KMS-11 (cell line): Measurements from ENCODE around the gene POU6F2.
"Not testable (repeated sequence)": the region's sequence is repeated elsewhere in the genome, so short reads cannot be mapped to it uniquely, and the experiment has no call there.

ENCODE experiments used
- H2AFZ ChIP-seq: fragments of 200-600 bp; sonication (generic); 2 replicates; pipeline ENCODE4 v1.6.1; 2016; ENCODE audit warnings: antibody characterized with exemption, mixed run types, low read depth
- H3K27ac ChIP-seq: fragments of 200-600 bp; sonication (generic); 2 replicates; pipeline ENCODE4 v1.6.1; 2016; ENCODE audit warnings: mild to moderate bottlenecking, mixed run types
- H3K27me3 ChIP-seq: fragments of 200-600 bp; sonication (generic); 2 replicates; pipeline ENCODE4 v1.6.1; 2017; ENCODE audit warnings: mild to moderate bottlenecking, low read depth, mixed run types, moderate library complexity; ENCODE audit not compliant: insufficient read depth
- H3K36me3 ChIP-seq: fragments of 200-600 bp; sonication (generic); 2 replicates; pipeline ENCODE4 v1.6.1; 2017; ENCODE audit warnings: mild to moderate bottlenecking, mixed run types; ENCODE audit not compliant: insufficient read depth
- H3K4me1 ChIP-seq: fragments of 200-600 bp; sonication (generic); 2 replicates; pipeline ENCODE4 v1.6.1; 2016; ENCODE audit warnings: mild to moderate bottlenecking, low read depth, mixed run types; ENCODE audit not compliant: poor library complexity, severe bottlenecking
- H3K4me2 ChIP-seq: fragments of 200-600 bp; sonication (generic); 2 replicates; pipeline ENCODE4 v1.7.0; 2016; ENCODE audit warnings: mild to moderate bottlenecking, mixed run types
- H3K4me3 ChIP-seq: fragments of 200-600 bp; sonication (generic); IDR thresholded peaks from 2 replicates; pipeline ENCODE4 v1.6.1; 2017; ENCODE audit warnings: low read depth, low read length, mixed read lengths; ENCODE audit not compliant: insufficient read depth
- H3K79me2 ChIP-seq: fragments of 200-600 bp; sonication (generic); 2 replicates; pipeline ENCODE4 v1.6.1; 2016; ENCODE audit warnings: low read depth, mixed run types; ENCODE audit not compliant: insufficient read depth
- H3K9ac ChIP-seq: fragments of 200-600 bp; sonication (generic); 2 replicates; pipeline ENCODE4 v1.6.1; 2016; ENCODE audit warnings: mild to moderate bottlenecking, mixed run types
- H4K20me1 ChIP-seq: fragments of 200-600 bp; sonication (generic); 2 replicates; pipeline ENCODE4 v1.6.1; 2016; ENCODE audit warnings: mild to moderate bottlenecking, mixed run types; ENCODE audit not compliant: insufficient read depth
- CTCF ChIP-seq: fragments of 200-600 bp; sonication (generic); conservative IDR thresholded peaks from 2 replicates; pipeline ENCODE4 v1.6.1; 2017; ENCODE audit warnings: low read depth, mild to moderate bottlenecking, antibody characterized with exemption, low read length, moderate library complexity, mixed read lengths

Gene POU6F2

GRCh38 chr7:39375047-39375873 is 397.6 kb downstream of the POU6F2 start:
- H4K20me1 ChIP-seq: no peaks in the 10 kb centered on the region
- no peak overlapping the region for H3K27ac ChIP-seq
- no peak overlapping the region for H2AFZ ChIP-seq

DNA sequence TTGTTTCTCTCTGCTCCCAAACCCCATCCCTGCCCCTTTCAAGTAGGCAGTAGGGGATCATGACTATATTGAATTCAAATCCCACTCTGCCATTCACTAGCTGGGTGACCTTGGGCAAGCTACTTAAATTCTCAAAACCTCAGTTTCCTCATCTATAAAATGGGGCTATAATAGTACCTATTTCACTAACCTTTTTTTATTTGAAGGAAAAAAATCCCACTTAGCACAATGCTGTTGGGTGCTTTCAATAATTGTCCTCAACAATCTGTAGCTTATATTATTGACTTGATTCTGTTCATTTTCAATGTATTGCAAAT is 398.1 kb downstream of the POU6F2 start:
- Histone ChIP-seq H3K4me2 (no peak overlapping the region), H3K79me2 (no peaks in the 10 kb centered on the region), H3K27ac (no peak overlapping the region), H3K4me1 (no peaks in the 10 kb centered on the region), H3K36me3 (no peaks in the 10 kb centered on the region), H4K20me1 (no peaks in the 10 kb centered on the region), H3K9ac (no peak overlapping the region), H3K4me3 (no peak overlapping the region), H2AFZ (no peak overlapping the region), H3K27me3 (no peaks in the 10 kb centered on the region)
- no peak for TF ChIP-seq CTCF

More at GRCh38 chr7:39375047-39375873, 397.6 kb downstream of the POU6F2 start:
- Histone ChIP-seq H3K27me3 (no peaks in the 10 kb centered on the region), H3K9ac (no peak overlapping the region), H3K79me2 (no peaks in the 10 kb centered on the region), H3K36me3 (no peaks in the 10 kb centered on the region), H3K4me2 (no peak overlapping the region), H3K4me3 (no peak overlapping the region), H3K4me1 (no peaks in the 10 kb centered on the region)
- no peak for TF ChIP-seq CTCF

- not testable (repeated sequence) for H4K20me1 ChIP-seq, H3K4me2 ChIP-seq, H3K4me1 ChIP-seq, H3K36me3 ChIP-seq, H3K9ac ChIP-seq, H3K4me3 ChIP-seq, H3K27me3 ChIP-seq, H2AFZ ChIP-seq, H3K79me2 ChIP-seq, H3K27ac ChIP-seq
Measured at GRCh38 chr7:39376881-39377280, 399.2 kb downstream of the POU6F2 start.

GRCh38 chr7:39379416-39379815 is 401.7 kb downstream of the POU6F2 start:
- no peak for TF ChIP-seq CTCF
- no peaks in the 10 kb centered on the region for H3K27me3 ChIP-seq
- H3K79me2 ChIP-seq: no peaks in the 10 kb centered on the region
- no peak overlapping the region for H3K4me3 ChIP-seq
- H3K9ac ChIP-seq: no peak overlapping the region
- H3K4me2 ChIP-seq: no peak overlapping the region
- no peaks in the 10 kb centered on the region for H3K4me1 ChIP-seq
- no peaks in the 10 kb centered on the region for H3K36me3 ChIP-seq
- H3K27ac ChIP-seq: no peak overlapping the region
- H4K20me1 ChIP-seq: no peaks in the 10 kb centered on the region
- no peak overlapping the region for H2AFZ ChIP-seq

DNA sequence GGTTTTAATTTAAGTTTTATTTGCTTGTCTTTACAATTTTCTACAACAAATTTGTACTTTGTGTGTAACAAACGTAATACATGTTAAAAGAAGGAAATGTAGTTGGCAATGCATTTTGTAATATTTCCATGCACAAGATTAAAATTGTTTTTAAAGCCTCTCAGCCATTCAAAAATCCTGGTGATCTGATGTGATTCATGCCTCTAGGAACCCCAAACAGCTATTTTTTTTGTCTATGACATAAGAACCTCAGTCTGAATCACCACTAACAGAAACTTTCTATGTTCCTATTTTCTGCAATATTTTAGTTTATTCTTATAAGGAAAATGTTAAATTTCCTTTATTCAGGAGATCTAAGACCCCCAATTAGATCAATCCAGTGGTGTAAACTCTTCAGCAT is 405.4 kb downstream of the POU6F2 start:
- Histone ChIP-seq H3K79me2 (no peaks in the 10 kb centered on the region), H3K4me2 (no peak overlapping the region), H3K4me1 (no peaks in the 10 kb centered on the region), H3K36me3 (no peaks in the 10 kb centered on the region), H3K27ac (no peak overlapping the region), H4K20me1 (no peaks in the 10 kb centered on the region), H3K9ac (no peak overlapping the region), H2AFZ (no peak overlapping the region), H3K4me3 (no peak overlapping the region), H3K27me3 (no peaks in the 10 kb centered on the region)
- TF ChIP-seq CTCF: no peak
